Pulmonary artery endothelial cell (primary cell): ENCODE measurements around the gene RNF169. TPM values are rescaled to one million over a fixed set of nuclear protein-coding genes. Genes with fewer than 3 reads are reported as not detected.
A peak's percentile ranks its signal among the peaks of the same experiment; 100 is the strongest.

Experiments
- DNase-seq: peaks from one replicate; pipeline ENCODE4 v3.0.0-alpha.2; 2011; ENCODE audit warnings: low read depth, low spot score
- total RNA-seq: library from RNA; depleted of rRNA; stranded (reverse); fragments of >200 nt; gene quantifications from 2 replicates; pipeline ENCODE4 v1.2.3, GENCODE V29; 2014

RNF169 gene
- total RNA-seq, 1 donor from 2014 or later = 20.9 TPM

DNA sequence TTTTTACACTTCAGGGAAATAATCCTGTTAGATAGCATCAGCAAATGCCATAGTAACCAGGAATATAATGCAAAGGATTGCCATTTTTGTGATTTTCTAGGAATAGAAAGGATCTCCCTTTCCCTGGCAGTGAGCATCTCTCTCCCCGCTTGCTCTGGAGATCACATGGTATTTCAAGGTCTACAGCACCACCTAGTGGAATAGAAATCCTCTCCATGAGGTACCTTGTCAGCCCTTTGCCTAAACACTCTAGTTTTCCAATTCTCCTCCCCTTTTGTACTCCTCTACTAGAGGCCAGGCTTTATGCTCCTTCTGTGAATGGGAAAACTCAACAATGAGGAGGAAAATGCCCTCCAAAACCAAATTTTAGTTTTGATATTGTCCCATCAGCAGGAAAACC, 121.8 kb downstream of the RNF169 start:
- DNase-seq = peak; percentile 51

DNA sequence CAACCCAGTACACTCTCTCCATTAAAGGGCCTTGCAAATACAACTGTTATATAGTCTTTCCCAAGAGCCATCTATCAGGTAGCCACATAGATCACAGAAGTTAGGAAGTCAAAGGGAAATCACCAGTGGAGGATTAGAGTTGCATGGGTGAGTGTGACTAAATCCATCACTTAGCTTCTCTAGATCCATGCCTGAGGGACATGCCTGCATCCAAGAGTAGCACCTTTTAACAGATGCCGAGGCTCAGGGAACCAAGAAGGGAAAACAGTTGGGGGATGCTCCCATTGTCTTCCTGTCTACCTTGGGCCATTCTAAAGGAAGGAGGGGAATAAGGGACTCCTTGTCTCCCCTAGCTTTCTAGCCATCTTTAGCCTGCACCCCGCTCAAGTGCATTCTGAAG, 122.4 kb downstream of the RNF169 start:
- no peak for DNase-seq

DNA sequence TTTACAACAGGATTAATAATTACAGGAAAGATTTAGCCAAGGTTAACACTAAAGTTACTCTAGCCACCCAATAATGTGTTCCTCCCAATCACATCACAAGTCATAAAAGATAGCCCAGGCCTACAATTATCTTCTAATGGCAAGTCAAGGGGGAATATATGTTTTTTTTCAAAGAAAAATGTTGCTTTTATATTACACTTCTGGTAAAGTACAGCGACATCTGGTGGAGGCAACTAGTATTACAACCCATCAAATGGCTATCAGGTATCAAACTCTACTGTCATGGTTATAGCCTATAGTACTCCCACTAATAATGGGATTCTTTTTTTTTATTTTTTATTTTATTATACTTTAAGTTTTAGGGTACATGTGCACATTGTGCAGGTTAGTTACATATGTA, 128.5 kb downstream of the RNF169 start:
- DNase-seq = no peak

Other genes with a start within 250 kb of the RNF169 start
- gene POLD3, start 156.3 kb upstream of the RNF169 start, total RNA-seq = 11.7 and 16.6 TPM in 2 replicates
- gene CHRDL2, start 17.4 kb upstream of the RNF169 start, total RNA-seq = not detected in 2 replicates
- gene XRRA1, start 200.2 kb downstream of the RNF169 start, total RNA-seq = 4.3 and 8.1 TPM in 2 replicates
- gene SPCS2, start 200.4 kb downstream of the RNF169 start, total RNA-seq = 16.4 and 43.1 TPM in 2 replicates
- 5.2 and 6.9 TPM in 2 replicates for gene NEU3, start 240.1 kb downstream of the RNF169 start, total RNA-seq